A673 (cell line): Measurements from ENCODE around the gene CBY2. TPM values are rescaled to one million over a fixed set of nuclear protein-coding genes. Genes with fewer than 3 reads are reported as not detected.

Source experiments
- BruUV-seq: library from RNA; stranded (reverse); fragments of 400-500 nt; replicated peaks from 2 replicates; lab custom pipeline; 2021; lab: Mats Ljungman, UMichigan
- CTCF ChIA-PET: fragments of 300-600 bp; sonication (Branson Sonifier 250); formaldehyde crosslinking; loops from one replicate; lab custom pipeline; 2022; ENCODE audit warnings: antibody characterized with exemption; lab: Charles Lee
- POLR2A ChIA-PET: fragments of 300-600 bp; sonication (Branson Sonifier 250); formaldehyde crosslinking; loops from one replicate; lab custom pipeline; 2022; ENCODE audit warnings: antibody characterized with exemption; ENCODE audit not compliant: low non-redundant PET; lab: Charles Lee
- DNase-seq: peaks from one replicate; pipeline ENCODE4 v3.0.0-alpha.2; 2015; ENCODE audit warnings: low spot score
- H3K27ac ChIP-seq: fragments of 200-600 bp; sonication (generic); 2 replicates; pipeline ENCODE4 v1.5.1; 2016; ENCODE audit warnings: mixed run types, low read depth, mild to moderate bottlenecking, mixed read lengths, antibody characterized with exemption, low read length; ENCODE audit not compliant: poor library complexity, severe bottlenecking
- H3K27me3 ChIP-seq: fragments of 200-600 bp; sonication (generic); replicated peaks from 2 replicates; pipeline ENCODE4 v1.6.1; 2017; ENCODE audit warnings: mixed run types, low read depth, mild to moderate bottlenecking, mixed read lengths, antibody characterized with exemption, low read length; ENCODE audit not compliant: insufficient read depth, poor library complexity
- H3K36me3 ChIP-seq: fragments of 200-600 bp; sonication (generic); 2 replicates; pipeline ENCODE4 v1.6.1; 2016; ENCODE audit warnings: mixed run types, mild to moderate bottlenecking, mixed read lengths, antibody characterized with exemption, low read length; ENCODE audit not compliant: insufficient read depth, poor library complexity, severe bottlenecking
- H3K4me1 ChIP-seq: fragments of 200-600 bp; sonication (generic); 2 replicates; pipeline ENCODE4 v1.6.1; 2017; ENCODE audit warnings: mixed run types, mild to moderate bottlenecking, mixed read lengths, antibody characterized with exemption, low read length; ENCODE audit not compliant: insufficient read depth, poor library complexity, severe bottlenecking
- H3K4me3 ChIP-seq: fragments of 200-600 bp; sonication (generic); 2 replicates; pipeline ENCODE4 v1.5.1; 2016; ENCODE audit warnings: low read depth, mixed run types, mild to moderate bottlenecking, mixed read lengths, low read length; ENCODE audit not compliant: poor library complexity, severe bottlenecking
- H3K9me3 ChIP-seq: fragments of 200-600 bp; sonication (generic); 2 replicates; pipeline ENCODE4 v1.6.1; 2016; ENCODE audit warnings: mixed run types, low read depth, mild to moderate bottlenecking, mixed read lengths, antibody characterized with exemption, low read length; ENCODE audit not compliant: poor library complexity, severe bottlenecking
- EZH2 ChIP-seq: fragments of 200-600 bp; sonication (generic); IDR thresholded peaks from 2 replicates; pipeline ENCODE4 v1.6.1; 2017; ENCODE audit warnings: borderline replicate concordance, low read depth, mild to moderate bottlenecking, mixed read lengths, antibody characterized with exemption, low read length; ENCODE audit not compliant: poor library complexity, severe bottlenecking
- intact Hi-C: fragments of 100-400 bp; cut with micrococcal nuclease; formaldehyde crosslinking; loops from one replicate; pipeline ENCODE4 v1.10.0; 2022; ENCODE audit not compliant: unreplicated experiment
- total RNA-seq: library from RNA; stranded (reverse); gene quantifications from 2 replicates; pipeline ENCODE4 v1.2.3, GENCODE V29; 2021
- TF ChIP-seq, protein P1 (sequence below): fragments of 300-800, 200-600 bp; sonication (generic); conservative IDR thresholded peaks from 2 replicates; pipeline ENCODE4 v1.5.1; 2017; ENCODE audit warnings: low read depth, mild to moderate bottlenecking, antibody characterized with exemption, low read length, moderate library complexity, mixed read lengths

CBY2 gene
- total RNA-seq, 1 experiment from 2014 or later = not detected

GRCh38 chr13:45711951-45712350, 9.8 kb downstream of the CBY2 start:
- no peak for DNase-seq
- no peak for TF ChIP-seq EZH2
- TF ChIP-seq, protein P1, sequence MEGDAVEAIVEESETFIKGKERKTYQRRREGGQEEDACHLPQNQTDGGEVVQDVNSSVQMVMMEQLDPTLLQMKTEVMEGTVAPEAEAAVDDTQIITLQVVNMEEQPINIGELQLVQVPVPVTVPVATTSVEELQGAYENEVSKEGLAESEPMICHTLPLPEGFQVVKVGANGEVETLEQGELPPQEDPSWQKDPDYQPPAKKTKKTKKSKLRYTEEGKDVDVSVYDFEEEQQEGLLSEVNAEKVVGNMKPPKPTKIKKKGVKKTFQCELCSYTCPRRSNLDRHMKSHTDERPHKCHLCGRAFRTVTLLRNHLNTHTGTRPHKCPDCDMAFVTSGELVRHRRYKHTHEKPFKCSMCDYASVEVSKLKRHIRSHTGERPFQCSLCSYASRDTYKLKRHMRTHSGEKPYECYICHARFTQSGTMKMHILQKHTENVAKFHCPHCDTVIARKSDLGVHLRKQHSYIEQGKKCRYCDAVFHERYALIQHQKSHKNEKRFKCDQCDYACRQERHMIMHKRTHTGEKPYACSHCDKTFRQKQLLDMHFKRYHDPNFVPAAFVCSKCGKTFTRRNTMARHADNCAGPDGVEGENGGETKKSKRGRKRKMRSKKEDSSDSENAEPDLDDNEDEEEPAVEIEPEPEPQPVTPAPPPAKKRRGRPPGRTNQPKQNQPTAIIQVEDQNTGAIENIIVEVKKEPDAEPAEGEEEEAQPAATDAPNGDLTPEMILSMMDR = no peak
- no peak overlapping the region for H3K27ac ChIP-seq
- intact Hi-C loops = no loop called here
- H3K9me3 ChIP-seq = no peaks in the 10 kb centered on the region
- H3K4me3 ChIP-seq = no peak overlapping the region
- no TSS peak for BruUV-seq
- no peaks in the 10 kb centered on the region for H3K36me3 ChIP-seq
- no peaks in the 10 kb centered on the region for H3K27me3 ChIP-seq
- peaks cover 4% of the 10 kb centered on the region for H3K4me1 ChIP-seq
- POLR2A ChIA-PET = no interaction called here
- CTCF ChIA-PET = no interaction called here

- BruUV-seq = no TSS peak
- no peak overlapping the region for H3K4me3 ChIP-seq
- H3K9me3 ChIP-seq = no peaks in the 10 kb centered on the region
- CTCF ChIA-PET = no interaction called here
- H3K27me3 ChIP-seq = no peaks in the 10 kb centered on the region
- no peak overlapping the region for H3K27ac ChIP-seq
- no peaks in the 10 kb centered on the region for H3K36me3 ChIP-seq
- TF ChIP-seq, protein P1 = no peak
- no peak for TF ChIP-seq EZH2
- POLR2A ChIA-PET = no interaction called here
- intact Hi-C loops = no loop called here
- H3K4me1 ChIP-seq = peaks cover 14% of the 10 kb centered on the region
- no peak for DNase-seq
These were observed 11.1 kb downstream of the CBY2 start for GRCh38 chr13:45713106-45713690.

GRCh38 chr13:45713721-45714120, 11.6 kb downstream of the CBY2 start:
- CTCF ChIA-PET = no interaction called here

More at GRCh38 chr13:45713721-45714120, 11.6 kb downstream of the CBY2 start:
- H3K27me3 ChIP-seq = no peaks in the 10 kb centered on the region
- H3K4me3 ChIP-seq = no peak overlapping the region
- H3K9me3 ChIP-seq = no peaks in the 10 kb centered on the region
- H3K27ac ChIP-seq = no peak overlapping the region
- peaks cover 14% of the 10 kb centered on the region for H3K4me1 ChIP-seq
- no peaks in the 10 kb centered on the region for H3K36me3 ChIP-seq
- POLR2A ChIA-PET = no interaction called here
- BruUV-seq = no TSS peak
- intact Hi-C loops = no loop called here
- DNase-seq = no peak
- TF ChIP-seq, protein P1 = no peak
- TF ChIP-seq EZH2 = no peak
